ENCODE data around the gene PAFAH1B2.
"Not testable (repeated sequence)": the region's sequence is repeated elsewhere in the genome, so short reads cannot be mapped to it uniquely, and the experiment has no call there.

PAFAH1B2 gene

GRCh38 chr11:117181586-117182550, 37.8 kb downstream of the PAFAH1B2 start:
- H3K27ac ChIP-seq, result peak overlapping the region in 8 of 11 experiments; percentile 76 to 87 (median 86); a peak in 15 of 22 replicates

GRCh38 chr11:117182551-117182935, 38.5 kb downstream of the PAFAH1B2 start:
- peak overlapping the region in 5 of 11 experiments; percentile 20 to 87 (median 87); a peak in 7 of 22 replicates for H3K27ac ChIP-seq
- no peaks in the 10 kb centered on the region; a peak in 2 of 22 replicates for H4K20me1 ChIP-seq
- H3K9me3 ChIP-seq (replicated peaks in 1 of 11), result no peaks in the 10 kb centered on the region
- peaks cover 57 to 78% (median 65%) of the 10 kb centered on the region in 10 experiments for H3K4me1 ChIP-seq
- no peak for TF ChIP-seq Cebpa-rat (IDR thresholded peaks at IDR 0.05)
- no peak overlapping the region for H3K4me3 ChIP-seq
- peaks cover 8 to 39% (median 30%) of the 10 kb centered on the region in 11 experiments; a peak in 18 of 22 replicates for H3K36me3 ChIP-seq
- no peaks in the 10 kb centered on the region for H3K27me3 ChIP-seq
- peak overlapping the region in 1 of 11 experiments; percentile 23; a peak in 1 of 22 replicates for H3K9ac ChIP-seq
- H3K4me2 ChIP-seq, result peak overlapping the region in 1 of 11 experiments; percentile 0; a peak in 2 of 22 replicates

More at GRCh38 chr11:117181586-117182550, 37.8 kb downstream of the PAFAH1B2 start:
- H3K27me3 ChIP-seq, result no peaks in the 10 kb centered on the region
- no peak overlapping the region for H3K4me3 ChIP-seq
- H3K36me3 ChIP-seq, result peaks cover 8 to 39% (median 30%) of the 10 kb centered on the region in 11 experiments; a peak in 18 of 22 replicates
- H3K9ac ChIP-seq, result peak overlapping the region in 3 of 11 experiments; percentile 8 to 87 (median 23); a peak in 3 of 22 replicates
- TF ChIP-seq Cebpa-rat (IDR thresholded peaks at IDR 0.05), result no peak
- H3K9me3 ChIP-seq (replicated peaks in 1 of 11), result no peaks in the 10 kb centered on the region
- H3K4me1 ChIP-seq, result peaks cover 50 to 72% (median 60%) of the 10 kb centered on the region in 10 experiments
- no peaks in the 10 kb centered on the region; a peak in 2 of 22 replicates for H4K20me1 ChIP-seq
- peak overlapping the region; percentile 94 to 99 (median 97) for H3K4me2 ChIP-seq

- not testable (repeated sequence) for H3K27ac ChIP-seq; H3K9me3 ChIP-seq (replicated peaks in 1 of 11); H3K27me3 ChIP-seq; H3K9ac ChIP-seq; H3K4me3 ChIP-seq; H3K4me2 ChIP-seq; H4K20me1 ChIP-seq
- Histone ChIP-seq H3K4me1 (peaks cover 59 to 78% (median 65%) of the 10 kb centered on the region in 10 experiments), H3K36me3 (peaks cover 8 to 39% (median 30%) of the 10 kb centered on the region in 11 experiments; a peak in 18 of 22 replicates)
Observed at GRCh38 chr11:117183178-117183577, 39.1 kb downstream of the PAFAH1B2 start.

- Histone ChIP-seq H3K9ac (no peak overlapping the region), H4K20me1 (no peaks in the 10 kb centered on the region; a peak in 2 of 22 replicates), H3K4me2 (no peak overlapping the region), H3K27ac (0 out of 22 replicates have a peak overlapping the region, but pooled peaks of 2 of the 11 experiments have one; percentile 7 to 15), H3K27me3 (no peaks in the 10 kb centered on the region), H3K9me3 (replicated peaks in 1 of 11) (no peaks in the 10 kb centered on the region), H3K36me3 (peaks cover 8 to 44% (median 34%) of the 10 kb centered on the region in 11 experiments; a peak in 18 of 22 replicates), H3K4me3 (no peak overlapping the region), H3K4me1 (peaks cover 63 to 81% (median 69%) of the 10 kb centered on the region in 10 experiments)
- no peak for TF ChIP-seq Cebpa-rat (IDR thresholded peaks at IDR 0.05)
Observed at GRCh38 chr11:117183724-117184349, 39.8 kb downstream of the PAFAH1B2 start.

DNA sequence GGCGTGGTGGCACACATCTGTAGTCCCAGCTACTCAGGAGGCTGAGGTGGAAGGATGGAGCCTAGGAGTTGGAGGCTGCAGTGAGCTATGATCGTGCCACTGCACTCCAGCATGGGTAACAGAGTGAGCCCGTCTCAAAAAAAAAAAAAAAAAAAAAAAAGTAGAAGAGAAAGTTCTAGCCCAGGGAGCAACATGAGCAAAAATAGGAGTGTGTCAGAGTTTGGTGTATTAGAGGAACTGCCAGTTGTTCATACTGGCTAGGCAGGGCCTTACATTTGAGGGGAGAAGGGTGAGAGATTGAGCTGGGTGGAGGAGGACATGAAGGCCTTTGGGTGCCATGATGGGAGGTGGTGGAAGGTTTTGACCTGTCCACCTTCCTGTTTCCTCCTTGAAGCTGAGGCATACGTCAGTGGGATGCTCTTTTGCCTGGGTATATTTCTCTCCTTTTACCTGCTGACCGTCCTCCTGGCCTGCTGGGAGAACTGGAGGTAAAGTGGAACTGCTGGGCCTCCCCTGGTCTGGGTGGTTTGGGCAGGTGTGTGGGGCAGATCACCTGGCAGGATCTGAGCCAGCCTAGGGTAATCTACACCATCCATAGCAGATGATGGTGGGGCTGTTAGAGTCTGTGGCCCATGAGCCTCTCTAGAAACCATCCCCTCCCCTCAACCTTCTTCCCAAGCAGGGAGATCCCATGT, 41.8 kb downstream of the PAFAH1B2 start:
- peak overlapping the region; percentile 81 to 95 (median 87) for H3K4me2 ChIP-seq
- H4K20me1 ChIP-seq, result no peaks in the 10 kb centered on the region; a peak in 1 of 22 replicates
- no peak for TF ChIP-seq Cebpa-rat (IDR thresholded peaks at IDR 0.05)
- peak overlapping the region in 10 of 11 experiments; percentile 48 to 96 (median 92); a peak in 18 of 22 replicates for H3K27ac ChIP-seq
- peaks cover 65 to 85% (median 76%) of the 10 kb centered on the region in 10 experiments for H3K4me1 ChIP-seq
- H3K9ac ChIP-seq, result peak overlapping the region in 9 of 11 experiments; percentile 28 to 79 (median 57); a peak in 15 of 22 replicates
- no peaks in the 10 kb centered on the region for H3K27me3 ChIP-seq
- H3K9me3 ChIP-seq (replicated peaks in 1 of 11), result peaks cover 0 to 5% (median 0%) of the 10 kb centered on the region in 11 experiments; a peak in 1 of 22 replicates
- H3K36me3 ChIP-seq, result peaks cover 8 to 61% (median 45%) of the 10 kb centered on the region in 11 experiments; a peak in 19 of 22 replicates
- H3K4me3 ChIP-seq, result peak overlapping the region in 4 of 10 experiments; percentile 2 to 41 (median 8); a peak in 4 of 20 replicates

- Histone ChIP-seq H3K4me1 (peaks cover 64 to 85% (median 74%) of the 10 kb centered on the region in 10 experiments), H3K9ac (peak overlapping the region in 8 of 11 experiments; percentile 30 to 79 (median 70); a peak in 13 of 22 replicates), H4K20me1 (no peaks in the 10 kb centered on the region; a peak in 1 of 22 replicates), H3K27me3 (no peaks in the 10 kb centered on the region), H3K4me2 (peak overlapping the region; percentile 81 to 95 (median 87)), H3K36me3 (peaks cover 8 to 66% (median 49%) of the 10 kb centered on the region in 11 experiments; a peak in 19 of 22 replicates), H3K9me3 (replicated peaks in 1 of 11) (peaks cover 0 to 5% (median 0%) of the 10 kb centered on the region in 11 experiments; a peak in 1 of 22 replicates), H3K27ac (peak overlapping the region in 10 of 11 experiments; percentile 48 to 96 (median 92); a peak in 17 of 22 replicates), H3K4me3 (peak overlapping the region in 4 of 10 experiments; percentile 2 to 41 (median 12); a peak in 5 of 20 replicates)
- TF ChIP-seq Cebpa-rat (IDR thresholded peaks at IDR 0.05), result no peak
Observed at GRCh38 chr11:117186431-117186761, 42.3 kb downstream of the PAFAH1B2 start.

GRCh38 chr11:117187007-117187406, 42.9 kb downstream of the PAFAH1B2 start:
- Histone ChIP-seq H3K36me3 (peaks cover 8 to 66% (median 49%) of the 10 kb centered on the region in 11 experiments; a peak in 20 of 22 replicates), H3K9me3 (replicated peaks in 1 of 11) (peaks cover 0 to 5% (median 0%) of the 10 kb centered on the region in 11 experiments; a peak in 1 of 22 replicates), H3K4me1 (peaks cover 59 to 85% (median 71%) of the 10 kb centered on the region in 10 experiments), H4K20me1 (no peaks in the 10 kb centered on the region), H3K4me2 (peak overlapping the region; percentile 81 to 95 (median 87)), H3K27ac (peak overlapping the region; percentile 41 to 96 (median 92); a peak in 21 of 22 replicates), H3K27me3 (no peaks in the 10 kb centered on the region), H3K4me3 (peak overlapping the region in 4 of 10 experiments; percentile 2 to 46 (median 20); a peak in 5 of 20 replicates), H3K9ac (peak overlapping the region; percentile 23 to 79 (median 68); a peak in 18 of 22 replicates)
- no peak for TF ChIP-seq Cebpa-rat (IDR thresholded peaks at IDR 0.05)
